Nephron (organoid): ENCODE measurements around the gene TMEM256.

Experiments used
- H3K27ac Mint-ChIP-seq, 3 experiments: 2 replicates each; pipeline ENCODE4 v1.8.0; 2020; ENCODE audit warnings: mixed read lengths in 3 of 3, mild to moderate bottlenecking in 2 of 3, moderate library complexity in 1 of 3
- H3K27me3 Mint-ChIP-seq: 2 replicates; pipeline ENCODE4 v1.8.0; 2021; ENCODE audit warnings: low read depth, mild to moderate bottlenecking, moderate library complexity, mixed read lengths
- H3K36me3 Mint-ChIP-seq: 2 replicates; pipeline ENCODE4 v1.8.0; 2020; ENCODE audit warnings: low read depth, mixed read lengths
- H3K4me1 Mint-ChIP-seq: 2 replicates; pipeline ENCODE4 v1.8.0; 2020; ENCODE audit warnings: mixed read lengths
- H3K4me3 Mint-ChIP-seq, 3 experiments: 2 replicates each; pipeline ENCODE4 v1.8.0; 2020; ENCODE audit warnings: mild to moderate bottlenecking in 3 of 3, mixed read lengths in 3 of 3, moderate library complexity in 2 of 3
- H3K9me3 Mint-ChIP-seq: 2 replicates; pipeline ENCODE4 v1.8.0; 2020; ENCODE audit warnings: mixed read lengths
- TF ChIP-seq, protein P1 (sequence below), 3 experiments: fragments of 200-600 bp; sonication (generic); IDR thresholded peaks; one replicate each; pipeline ENCODE4 v1.5.0; 2021; ENCODE audit warnings: antibody characterized with exemption in 3 of 3; ENCODE audit not compliant: unreplicated experiment in 3 of 3

The TMEM256 gene

DNA sequence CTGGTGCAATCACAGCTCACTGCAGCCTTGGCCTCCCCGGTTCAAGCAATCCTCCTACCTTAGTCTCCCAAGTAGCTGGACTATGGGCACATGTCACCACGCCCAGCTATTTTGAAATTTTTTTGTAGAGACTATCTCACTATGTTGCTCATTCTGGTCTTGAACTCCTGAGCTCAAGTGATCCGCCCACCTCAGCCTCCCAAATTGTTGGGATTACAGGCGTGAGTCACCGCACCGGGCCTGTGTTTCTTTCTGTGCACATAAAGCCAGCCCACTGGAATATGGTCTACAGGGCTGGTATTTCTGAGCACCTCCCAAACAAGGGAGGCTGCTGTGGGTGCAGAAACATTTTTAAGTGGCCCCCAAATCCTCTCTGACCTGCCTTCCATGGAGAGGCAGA is 40.6 kb downstream of the TMEM256 start:
- Mint-ChIP-seq H3K4me1 (no peaks in the 10 kb centered on the region), H3K4me3 (no peak overlapping the region), H3K9me3 (no peaks in the 10 kb centered on the region), H3K27me3 (peaks cover 10% of the 10 kb centered on the region), H3K27ac (no peak overlapping the region), H3K36me3 (no peaks in the 10 kb centered on the region)
- TF ChIP-seq, protein P1, sequence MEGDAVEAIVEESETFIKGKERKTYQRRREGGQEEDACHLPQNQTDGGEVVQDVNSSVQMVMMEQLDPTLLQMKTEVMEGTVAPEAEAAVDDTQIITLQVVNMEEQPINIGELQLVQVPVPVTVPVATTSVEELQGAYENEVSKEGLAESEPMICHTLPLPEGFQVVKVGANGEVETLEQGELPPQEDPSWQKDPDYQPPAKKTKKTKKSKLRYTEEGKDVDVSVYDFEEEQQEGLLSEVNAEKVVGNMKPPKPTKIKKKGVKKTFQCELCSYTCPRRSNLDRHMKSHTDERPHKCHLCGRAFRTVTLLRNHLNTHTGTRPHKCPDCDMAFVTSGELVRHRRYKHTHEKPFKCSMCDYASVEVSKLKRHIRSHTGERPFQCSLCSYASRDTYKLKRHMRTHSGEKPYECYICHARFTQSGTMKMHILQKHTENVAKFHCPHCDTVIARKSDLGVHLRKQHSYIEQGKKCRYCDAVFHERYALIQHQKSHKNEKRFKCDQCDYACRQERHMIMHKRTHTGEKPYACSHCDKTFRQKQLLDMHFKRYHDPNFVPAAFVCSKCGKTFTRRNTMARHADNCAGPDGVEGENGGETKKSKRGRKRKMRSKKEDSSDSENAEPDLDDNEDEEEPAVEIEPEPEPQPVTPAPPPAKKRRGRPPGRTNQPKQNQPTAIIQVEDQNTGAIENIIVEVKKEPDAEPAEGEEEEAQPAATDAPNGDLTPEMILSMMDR (IDR thresholded peaks at IDR 0.05; ENCODE audit: unreplicated experiment in 3 of 3): no peak

DNA sequence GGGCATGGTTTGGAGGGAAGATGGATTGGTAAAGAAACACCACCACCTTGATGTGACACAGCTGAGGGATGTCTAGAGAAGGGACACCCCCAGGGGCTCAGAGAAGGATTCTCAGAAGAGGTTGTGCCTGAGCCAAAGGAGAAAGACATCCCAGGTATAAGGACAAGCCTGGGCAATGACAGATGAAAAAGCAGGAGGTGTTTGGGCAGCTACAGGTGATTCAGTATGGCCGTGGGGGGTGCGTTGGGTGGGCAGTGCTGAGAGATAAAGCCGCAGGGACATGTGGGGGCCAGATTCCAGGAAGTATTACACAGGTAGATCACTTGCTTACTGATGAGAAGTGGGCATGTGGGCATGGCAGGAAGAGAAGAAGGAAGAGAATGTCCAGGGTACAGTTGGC is 42.0 kb downstream of the TMEM256 start:
- H3K36me3 Mint-ChIP-seq: no peaks in the 10 kb centered on the region
- TF ChIP-seq, protein P1 (IDR thresholded peaks at IDR 0.05; ENCODE audit: unreplicated experiment in 3 of 3): no peak
- H3K27me3 Mint-ChIP-seq: peaks cover 13% of the 10 kb centered on the region
- H3K4me3 Mint-ChIP-seq: no peak overlapping the region
- no peaks in the 10 kb centered on the region for H3K9me3 Mint-ChIP-seq
- no peak overlapping the region for H3K27ac Mint-ChIP-seq
- no peaks in the 10 kb centered on the region for H3K4me1 Mint-ChIP-seq

DNA sequence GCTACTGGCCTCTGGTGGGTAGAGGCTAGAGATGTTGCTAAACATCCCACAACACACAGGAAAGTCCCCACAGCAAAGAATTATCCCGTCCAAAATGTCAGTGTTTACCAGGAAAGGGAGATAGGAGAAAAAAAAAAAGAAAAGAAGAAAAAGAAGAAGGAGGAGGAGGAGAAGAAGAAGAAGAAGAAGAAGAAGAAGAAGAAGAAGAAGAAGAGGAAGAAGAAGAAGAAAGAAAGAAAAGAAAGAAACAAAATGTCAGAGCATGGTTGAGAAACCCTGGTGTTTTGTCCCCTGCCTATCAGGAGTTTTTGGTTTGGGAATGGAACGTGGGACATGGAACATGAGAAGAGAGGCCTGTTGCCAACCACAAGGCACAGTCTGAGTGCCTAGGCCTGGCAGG is 46.5 kb downstream of the TMEM256 start:
- TF ChIP-seq, protein P1 (IDR thresholded peaks at IDR 0.05; ENCODE audit: unreplicated experiment in 3 of 3): no peak
- Mint-ChIP-seq H3K27me3 (peaks cover 13% of the 10 kb centered on the region), H3K4me3 (no peak overlapping the region), H3K4me1 (peaks cover 20% of the 10 kb centered on the region), H3K9me3 (no peaks in the 10 kb centered on the region), H3K36me3 (no peaks in the 10 kb centered on the region), H3K27ac (no peak overlapping the region)

DNA sequence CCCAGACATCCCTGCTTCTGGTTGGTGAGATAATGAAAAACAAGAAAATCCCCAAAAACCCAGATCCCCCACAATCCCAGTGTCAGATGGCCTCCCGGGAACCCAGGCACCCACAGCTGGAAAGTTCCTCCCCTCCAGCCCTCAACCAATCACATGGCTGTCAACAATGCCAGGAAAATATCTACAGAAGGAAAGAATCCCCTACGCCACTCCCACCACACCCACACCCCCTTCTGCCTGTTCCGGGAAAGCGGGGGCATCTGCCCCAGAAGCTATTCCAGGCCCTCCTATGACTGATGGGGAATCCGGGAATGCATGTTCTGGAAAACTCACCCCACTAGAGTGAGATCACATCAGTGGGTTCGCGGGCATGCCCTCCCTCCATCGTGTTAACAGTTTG is 47.1 kb downstream of the TMEM256 start:
- TF ChIP-seq, protein P1 (IDR thresholded peaks at IDR 0.05; ENCODE audit: unreplicated experiment in 3 of 3): no peak
- Mint-ChIP-seq H3K4me3 (no peak overlapping the region), H3K27ac (no peak overlapping the region), H3K36me3 (no peaks in the 10 kb centered on the region), H3K4me1 (peaks cover 21% of the 10 kb centered on the region), H3K9me3 (no peaks in the 10 kb centered on the region), H3K27me3 (peaks cover 8% of the 10 kb centered on the region)

DNA sequence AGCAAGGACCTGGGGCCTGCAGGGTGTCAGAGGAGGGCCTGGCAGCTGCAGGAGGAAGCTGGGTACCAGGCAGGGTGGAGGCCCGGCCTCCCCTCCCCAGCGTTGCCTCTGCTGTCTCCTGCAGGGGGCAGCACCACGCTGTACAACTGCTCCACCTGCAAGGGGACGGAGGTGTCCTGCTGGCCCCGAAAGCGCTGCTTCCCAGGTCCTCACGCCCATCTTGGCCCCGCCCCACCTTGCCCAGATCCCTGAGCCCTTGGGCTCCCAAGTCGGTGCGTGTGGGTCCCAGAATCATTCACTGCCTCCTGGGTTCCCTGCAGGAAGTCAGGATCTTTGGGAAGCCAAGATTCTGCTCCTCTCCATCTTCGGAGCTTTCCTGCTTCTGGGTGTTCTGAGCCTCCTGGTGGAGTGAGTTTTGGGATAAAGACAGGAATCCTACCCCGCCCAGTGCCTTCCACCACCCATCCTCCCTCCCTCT is 47.8 kb downstream of the TMEM256 start:
- TF ChIP-seq, protein P1 (IDR thresholded peaks at IDR 0.05; ENCODE audit: unreplicated experiment in 3 of 3): peak; percentile 80 to 86 (median 84)
- no peak overlapping the region for H3K4me3 Mint-ChIP-seq
- H3K27ac Mint-ChIP-seq: no peak overlapping the region
- peaks cover 21% of the 10 kb centered on the region for H3K4me1 Mint-ChIP-seq
- H3K36me3 Mint-ChIP-seq: no peaks in the 10 kb centered on the region
- peaks cover 6% of the 10 kb centered on the region for H3K27me3 Mint-ChIP-seq
- no peaks in the 10 kb centered on the region for H3K9me3 Mint-ChIP-seq

DNA sequence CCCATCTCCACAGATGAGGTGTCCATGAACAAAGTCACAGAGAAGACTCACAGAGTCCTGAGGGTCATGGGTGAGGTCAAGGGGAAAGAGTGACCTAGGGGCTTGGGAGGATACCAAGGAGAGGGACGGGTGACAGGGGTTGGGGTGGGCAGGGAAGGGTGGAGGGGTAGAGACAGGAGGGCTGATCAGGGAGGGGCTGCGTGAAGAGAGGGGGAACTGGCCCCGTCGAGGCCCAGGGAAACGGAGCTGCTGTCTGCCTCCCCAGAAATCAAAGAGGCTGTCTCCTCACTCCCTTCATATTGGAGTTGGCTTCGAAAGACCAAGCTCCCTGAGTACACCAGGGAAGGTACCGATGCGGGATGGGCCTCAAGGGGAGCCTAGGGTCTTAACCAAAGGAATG is 48.3 kb downstream of the TMEM256 start:
- Mint-ChIP-seq H3K27ac (no peak overlapping the region), H3K27me3 (peaks cover 6% of the 10 kb centered on the region), H3K4me3 (peak overlapping the region in 1 of 3 experiments; percentile 36), H3K36me3 (no peaks in the 10 kb centered on the region), H3K4me1 (peaks cover 21% of the 10 kb centered on the region), H3K9me3 (no peaks in the 10 kb centered on the region)
- TF ChIP-seq, protein P1 (IDR thresholded peaks at IDR 0.05; ENCODE audit: unreplicated experiment in 3 of 3): no peak
